ENCODE data around the gene CADPS2.

DNA sequence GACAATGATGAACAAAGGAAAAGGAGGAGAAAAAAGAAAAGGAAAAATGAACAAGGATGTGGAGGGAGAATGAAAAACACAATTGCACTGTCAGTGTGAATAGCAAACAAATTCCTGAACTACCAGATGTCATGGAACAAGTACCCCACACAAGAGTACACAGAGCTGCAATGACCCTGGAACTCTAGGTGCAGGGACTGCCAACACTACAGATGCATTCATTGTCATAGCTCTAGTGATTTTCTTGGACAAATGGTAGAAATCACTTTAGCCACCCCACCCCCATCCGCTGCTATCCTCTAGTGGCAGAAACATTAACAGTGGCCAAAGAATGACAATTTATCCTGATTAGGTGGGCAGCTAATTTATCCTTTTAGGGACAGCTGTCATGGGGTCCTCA is 190.4 kb downstream of the CADPS2 start:
- TF ChIP-seq CTCF (conservative IDR thresholded peaks at IDR 0.05; ENCODE audit: low read depth, low read length) (no peak), RCOR1 (IDR thresholded peaks at IDR 0.05; ENCODE audit: insufficient replicate concordance, low read length) (no peak), FOS (IDR thresholded peaks at IDR 0.05; ENCODE audit: low read depth, low read length) (no peak), CEBPB (IDR thresholded peaks at IDR 0.05; ENCODE audit: low read depth, low read length) (no peak)
